Measurements from ENCODE around the gene MOCS1. TPM values are rescaled to one million over a fixed set of nuclear protein-coding genes. Genes with fewer than 3 reads are reported as not detected.

MOCS1 gene
- total RNA-seq, 1 donor from 2014 or later = 13.7 TPM

GRCh38 chr6:39948199-39948791 lies 14.0 kb upstream of the MOCS1 start:
- DNase-seq = no peak

- no peak for DNase-seq
Measured at GRCh38 chr6:39947611-39948068, 13.4 kb upstream of the MOCS1 start.

GRCh38 chr6:39945626-39946025 lies 11.4 kb upstream of the MOCS1 start:
- DNase-seq = no peak

- no peak for DNase-seq
Measured at GRCh38 chr6:39942903-39943580, 8.8 kb upstream of the MOCS1 start.

- DNase-seq = no peak
Measured at GRCh38 chr6:39941820-39942219, 7.6 kb upstream of the MOCS1 start.

GRCh38 chr6:39941138-39941537 lies 6.9 kb upstream of the MOCS1 start:
- DNase-seq = no peak

GRCh38 chr6:39938773-39939654 lies 4.8 kb upstream of the MOCS1 start:
- DNase-seq = peak; percentile 25

- DNase-seq = no peak
Measured at GRCh38 chr6:39937686-39938333, 3.5 kb upstream of the MOCS1 start.

- DNase-seq = no peak
Measured at GRCh38 chr6:39936857-39937256, 2.6 kb upstream of the MOCS1 start.

GRCh38 chr6:39935241-39935640 lies 979 bp upstream of the MOCS1 start:
- peak; percentile 50 for DNase-seq

- no peak for DNase-seq
Measured at GRCh38 chr6:39933669-39934130, 562 bp downstream of the MOCS1 start.

GRCh38 chr6:39932386-39932910 lies 1.8 kb downstream of the MOCS1 start:
- no peak for DNase-seq

- no peak for DNase-seq
Measured at GRCh38 chr6:39931607-39932006, 2.7 kb downstream of the MOCS1 start.

- DNase-seq = no peak
Measured at GRCh38 chr6:39930540-39930939, 3.7 kb downstream of the MOCS1 start.

- DNase-seq = peak; percentile 13
Measured at GRCh38 chr6:39929733-39930461, 4.4 kb downstream of the MOCS1 start.

- DNase-seq = no peak
Measured at GRCh38 chr6:39929039-39929732, 5.1 kb downstream of the MOCS1 start.

GRCh38 chr6:39927159-39927558 lies 7.1 kb downstream of the MOCS1 start:
- DNase-seq = no peak

- no peak for DNase-seq
Measured at GRCh38 chr6:39926668-39927067, 7.6 kb downstream of the MOCS1 start.

GRCh38 chr6:39925931-39926290 lies 8.4 kb downstream of the MOCS1 start:
- no peak for DNase-seq

GRCh38 chr6:39925191-39925930 lies 8.9 kb downstream of the MOCS1 start:
- no peak for DNase-seq
